ENCODE measurements around the gene DGKI. TPM values are rescaled to one million over a fixed set of nuclear protein-coding genes. Genes with fewer than 3 reads are reported as not detected.

Gene DGKI
- total RNA-seq, 4 donors from 2014 or later = 0.44 to 1.1 (median 1.0) TPM; not detected in 1

- no peaks in the 10 kb centered on the region for H3K27me3 ChIP-seq
- TF ChIP-seq POLR2A (IDR thresholded peaks at IDR 0.05) (no peak), CTCF (IDR thresholded peaks at IDR 0.05) (no peak)
- no peak for DNase-seq
- no peaks in the 10 kb centered on the region for H3K9me3 ChIP-seq
- intact Hi-C loops (cut with DNase I) = no loop called here
- 57 to 97% methylated on average over 3 of the region's 3 CpGs for WGBS, 2 donors
- peak overlapping the region; percentile 12 to 67 (median 54) for H3K27ac ChIP-seq
- H3K4me3 ChIP-seq = no peak overlapping the region
- H3K36me3 ChIP-seq = peaks cover 0 to 29% (median 0%) of the 10 kb centered on the region in 3 donors
- peaks cover 0 to 22% (median 9%) of the 10 kb centered on the region in 3 donors for H3K4me1 ChIP-seq
These were observed 26.8 kb upstream of the DGKI start for GRCh38 chr7:137873524-137873923.

GRCh38 chr7:137871170-137871915 lies 24.6 kb upstream of the DGKI start:
- no peak overlapping the region for H3K4me3 ChIP-seq
- TF ChIP-seq POLR2A (IDR thresholded peaks at IDR 0.05) (no peak), CTCF (IDR thresholded peaks at IDR 0.05) (no peak)
- WGBS, 2 donors = 79 to 89% methylated on average over 6 to 7 of the region's 7 CpGs
- intact Hi-C loops (cut with DNase I) = no loop called here
- no peak for DNase-seq
- peaks cover 0 to 12% (median 0%) of the 10 kb centered on the region in 3 donors for H3K4me1 ChIP-seq
- H3K27me3 ChIP-seq = no peaks in the 10 kb centered on the region
- peaks cover 0 to 3% (median 0%) of the 10 kb centered on the region in 3 donors for H3K9me3 ChIP-seq
- peak overlapping the region; percentile 40 to 64 (median 50) for H3K27ac ChIP-seq
- H3K36me3 ChIP-seq = peaks cover 0 to 30% (median 0%) of the 10 kb centered on the region in 3 donors

- Histone ChIP-seq H3K9me3 (peaks cover 0 to 9% (median 0%) of the 10 kb centered on the region in 3 donors), H3K36me3 (peaks cover 0 to 34% (median 0%) of the 10 kb centered on the region in 3 donors), H3K4me1 (peaks cover 0 to 12% (median 0%) of the 10 kb centered on the region in 3 donors), H3K27me3 (no peaks in the 10 kb centered on the region), H3K4me3 (no peak overlapping the region), H3K27ac (peak overlapping the region in 3 of 4 donors; percentile 14 to 50 (median 19))
- intact Hi-C loops (cut with DNase I) = no loop called here
- no peak for DNase-seq
- no peak for TF ChIP-seq POLR2A (IDR thresholded peaks at IDR 0.05)
- TF ChIP-seq CTCF (IDR thresholded peaks at IDR 0.05) = no peak
These were observed 23.9 kb upstream of the DGKI start for GRCh38 chr7:137870684-137871083.

GRCh38 chr7:137870078-137870477 lies 23.3 kb upstream of the DGKI start:
- H3K36me3 ChIP-seq = peaks cover 0 to 40% (median 0%) of the 10 kb centered on the region in 3 donors
- H3K27me3 ChIP-seq = no peaks in the 10 kb centered on the region
- H3K4me3 ChIP-seq = no peak overlapping the region
- peaks cover 0 to 15% (median 0%) of the 10 kb centered on the region in 3 donors for H3K9me3 ChIP-seq
- WGBS, 2 donors = 88 to 100% methylated on average over 1 of the region's 1 CpG
- DNase-seq = no peak
- peaks cover 0 to 7% (median 0%) of the 10 kb centered on the region in 3 donors for H3K4me1 ChIP-seq
- intact Hi-C loops (cut with DNase I) = no loop called here
- TF ChIP-seq POLR2A (IDR thresholded peaks at IDR 0.05) (no peak), CTCF (IDR thresholded peaks at IDR 0.05) (no peak)
- no peak overlapping the region for H3K27ac ChIP-seq

- H3K4me3 ChIP-seq = no peak overlapping the region
- DNase-seq = no peak
- H3K9me3 ChIP-seq = peaks cover 0 to 16% (median 0%) of the 10 kb centered on the region in 3 donors
- peaks cover 0 to 7% (median 0%) of the 10 kb centered on the region in 3 donors for H3K4me1 ChIP-seq
- WGBS, 2 donors = 76 to 89% methylated on average over 3 of the region's 3 CpGs
- peaks cover 0 to 43% (median 0%) of the 10 kb centered on the region in 3 donors for H3K36me3 ChIP-seq
- TF ChIP-seq CTCF (IDR thresholded peaks at IDR 0.05) (no peak), POLR2A (IDR thresholded peaks at IDR 0.05) (no peak)
- intact Hi-C loops (cut with DNase I) = no loop called here
- H3K27ac ChIP-seq = no peak overlapping the region
- H3K27me3 ChIP-seq = no peaks in the 10 kb centered on the region
These were observed 22.5 kb upstream of the DGKI start for GRCh38 chr7:137869260-137869659.
